Suprapubic skin (tissue), 4 donors: Measurements from ENCODE around the gene RANBP1. TPM values are rescaled to one million over a fixed set of nuclear protein-coding genes. Genes with fewer than 3 reads are reported as not detected.

Source experiments
- DNase-seq, 2 donors: peaks; one replicate each; pipeline ENCODE4 v3.0.0-alpha.2; 2019; ENCODE audit warnings: low spot score in 2 of 2
- H3K27ac ChIP-seq: fragments of 200-600 bp; sonication (generic); one replicate; pipeline ENCODE4 v1.5.1; 2019
- H3K27me3 ChIP-seq: fragments of 200-600 bp; sonication (generic); one replicate; pipeline ENCODE4 v1.5.1; 2019
- H3K36me3 ChIP-seq: fragments of 200-600 bp; sonication (generic); one replicate; pipeline ENCODE4 v1.5.1; 2019
- H3K4me1 ChIP-seq: fragments of 200-600 bp; sonication (generic); one replicate; pipeline ENCODE4 v1.5.1; 2019
- H3K4me3 ChIP-seq: fragments of 200-600 bp; sonication (generic); one replicate; pipeline ENCODE4 v1.5.1; 2019; ENCODE audit warnings: mild to moderate bottlenecking
- H3K9me3 ChIP-seq: fragments of 200-600 bp; sonication (generic); one replicate; pipeline ENCODE4 v1.5.1; 2019
- CTCF ChIP-seq, 2 donors: fragments of 200-600 bp in 1 of 2; fragments of 450-650 bp in 1 of 2; sonication (generic) in 1 of 2; IDR thresholded peaks; one replicate each; pipeline ENCODE4 v1.5.1; 2016 to 2019; ENCODE audit warnings: antibody characterized with exemption in 2 of 2, mild to moderate bottlenecking in 1 of 2, moderate library complexity in 1 of 2
- EP300 ChIP-seq: sonication (generic); formaldehyde crosslinking; IDR thresholded peaks from one replicate; pipeline ENCODE4 v1.6.1; 2017; ENCODE audit warnings: antibody characterized with exemption
- POLR2A ChIP-seq, 2 donors: fragments of 450-650 bp; IDR thresholded peaks; one replicate each; pipeline ENCODE4 v1.6.1; 2017; ENCODE audit warnings: antibody characterized with exemption in 2 of 2, mild to moderate bottlenecking in 2 of 2, moderate library complexity in 2 of 2
- POLR2AphosphoS5 ChIP-seq, 3 donors: sonication (generic); formaldehyde crosslinking; IDR thresholded peaks; one replicate each; pipeline ENCODE4 v1.6.1; 2017; ENCODE audit warnings: antibody characterized with exemption in 3 of 3
- WGBS: methylation state at CpG from one replicate; pipeline ENCODE4 v1.1.5; 2018; 5-methylcytosine and 5-hydroxymethylcytosine counted together
- total RNA-seq, 4 donors: library from RNA; depleted of rRNA; stranded (reverse); fragments of >200 nt; gene quantifications; one replicate each; pipeline ENCODE4 v1.1.0, GENCODE V29; 2016

Gene RANBP1
- total RNA-seq, 4 donors from 2014 or later = 107 to 150 (median 119) TPM

GRCh38 chr22:20146777-20147176 lies 30.9 kb downstream of the RANBP1 start:
- no peaks in the 10 kb centered on the region for H3K27me3 ChIP-seq
- no peak for TF ChIP-seq POLR2AphosphoS5 (IDR thresholded peaks at IDR 0.05)

GRCh38 chr22:20147237-20147988 lies 31.5 kb downstream of the RANBP1 start:
- Histone ChIP-seq H3K27me3 (no peaks in the 10 kb centered on the region), H3K4me1 (no peaks in the 10 kb centered on the region), H3K9me3 (no peaks in the 10 kb centered on the region), H3K36me3 (peaks cover 48% of the 10 kb centered on the region), H3K4me3 (no peak overlapping the region), H3K27ac (no peak overlapping the region)
- no peak for DNase-seq
- TF ChIP-seq POLR2A (IDR thresholded peaks at IDR 0.05) (no peak), EP300 (no peak), CTCF (IDR thresholded peaks at IDR 0.05) (no peak), POLR2AphosphoS5 (IDR thresholded peaks at IDR 0.05) (no peak)
- 92% methylated on average over 3 of the region's 14 CpGs for WGBS

More at GRCh38 chr22:20146777-20147176, 30.9 kb downstream of the RANBP1 start:
- no peaks in the 10 kb centered on the region for H3K9me3 ChIP-seq
- H3K27ac ChIP-seq = no peak overlapping the region
- H3K4me3 ChIP-seq = no peak overlapping the region
- 78% methylated on average over 5 of the region's 22 CpGs for WGBS
- H3K36me3 ChIP-seq = peaks cover 54% of the 10 kb centered on the region
- no peak for DNase-seq
- H3K4me1 ChIP-seq = no peaks in the 10 kb centered on the region

- no peak overlapping the region for H3K27ac ChIP-seq
- H3K4me3 ChIP-seq = no peak overlapping the region
- peaks cover 39% of the 10 kb centered on the region for H3K36me3 ChIP-seq
- no peak for TF ChIP-seq POLR2AphosphoS5 (IDR thresholded peaks at IDR 0.05)
- TF ChIP-seq CTCF (IDR thresholded peaks at IDR 0.05) = no peak
- no peak for TF ChIP-seq POLR2A (IDR thresholded peaks at IDR 0.05)
- no peak for TF ChIP-seq EP300
- H3K27me3 ChIP-seq = no peaks in the 10 kb centered on the region
- 100% methylated on average over 1 of the region's 18 CpGs for WGBS
- H3K9me3 ChIP-seq = no peaks in the 10 kb centered on the region
- DNase-seq = no peak
- no peaks in the 10 kb centered on the region for H3K4me1 ChIP-seq
These were observed 32.5 kb downstream of the RANBP1 start for GRCh38 chr22:20148414-20148813.

- TF ChIP-seq EP300 (no peak), CTCF (IDR thresholded peaks at IDR 0.05) (no peak), POLR2AphosphoS5 (IDR thresholded peaks at IDR 0.05) (no peak), POLR2A (IDR thresholded peaks at IDR 0.05) (no peak)
- Histone ChIP-seq H3K36me3 (peaks cover 27% of the 10 kb centered on the region), H3K4me1 (peaks cover 5% of the 10 kb centered on the region), H3K4me3 (no peak overlapping the region), H3K9me3 (no peaks in the 10 kb centered on the region), H3K27me3 (no peaks in the 10 kb centered on the region), H3K27ac (no peak overlapping the region)
- WGBS = 21% methylated on average over 6 of the region's 32 CpGs
- DNase-seq = no peak
These were observed 33.6 kb downstream of the RANBP1 start for GRCh38 chr22:20149257-20150250.

- Histone ChIP-seq H3K27ac (no peak within 1 kb of the TSS), H3K36me3 (peaks cover 17% of the 10 kb centered on the region), H3K4me3 (no peak within 1 kb of the TSS), H3K4me1 (peaks cover 12% of the 10 kb centered on the region), H3K9me3 (no peaks in the 10 kb centered on the region), H3K27me3 (no peaks in the 10 kb centered on the region)
- 89% methylated on average over 4 of the region's 14 CpGs for WGBS
- TF ChIP-seq POLR2A (IDR thresholded peaks at IDR 0.05) (no peak), POLR2AphosphoS5 (IDR thresholded peaks at IDR 0.05) (no peak), EP300 (no peak), CTCF (IDR thresholded peaks at IDR 0.05) (no peak)
- no peak for DNase-seq
These were observed 34.7 kb downstream of the RANBP1 start, which contains the start of gene CCDC188 for GRCh38 chr22:20150381-20151275. CCDC188 (minus strand) TSS chr22:20151055; CDS start chr22:20150986, 69 bp downstream.
